Kidney epithelial cell (primary cell): Measurements from ENCODE around the gene ACOT12. TPM values are rescaled to one million over a fixed set of nuclear protein-coding genes. Genes with fewer than 3 reads are reported as not detected.

ENCODE experiments used
- DNase-seq: peaks from one replicate; pipeline ENCODE4 v3.0.0-alpha.2; 2010; ENCODE audit warnings: low read depth
- H3K27me3 ChIP-seq: 2 replicates; pipeline ENCODE4 v1.6.0; 2011; ENCODE audit warnings: low read length; ENCODE audit not compliant: control insufficient read depth, insufficient read depth
- H3K36me3 ChIP-seq: 2 replicates; pipeline ENCODE4 v1.5.1; 2011; ENCODE audit warnings: low read length; ENCODE audit not compliant: control insufficient read depth, insufficient read depth
- H3K4me3 ChIP-seq: 2 replicates; pipeline ENCODE4 v1.5.1; 2011; ENCODE audit warnings: low read depth, mild to moderate bottlenecking, control low read depth, low read length
- CTCF ChIP-seq: IDR thresholded peaks from 2 replicates; pipeline ENCODE4 v1.5.1; 2011; ENCODE audit warnings: mild to moderate bottlenecking, moderate library complexity, low read length, control low read depth, inconsistent platforms; ENCODE audit not compliant: insufficient read depth, poor library complexity, severe bottlenecking
- total RNA-seq: library from RNA; depleted of rRNA; stranded (reverse); fragments of >200 nt; gene quantifications from 2 replicates; pipeline ENCODE4 v1.2.3, GENCODE V29; 2015

Gene ACOT12
- total RNA-seq, 1 donor from 2014 or later: not detected

DNA sequence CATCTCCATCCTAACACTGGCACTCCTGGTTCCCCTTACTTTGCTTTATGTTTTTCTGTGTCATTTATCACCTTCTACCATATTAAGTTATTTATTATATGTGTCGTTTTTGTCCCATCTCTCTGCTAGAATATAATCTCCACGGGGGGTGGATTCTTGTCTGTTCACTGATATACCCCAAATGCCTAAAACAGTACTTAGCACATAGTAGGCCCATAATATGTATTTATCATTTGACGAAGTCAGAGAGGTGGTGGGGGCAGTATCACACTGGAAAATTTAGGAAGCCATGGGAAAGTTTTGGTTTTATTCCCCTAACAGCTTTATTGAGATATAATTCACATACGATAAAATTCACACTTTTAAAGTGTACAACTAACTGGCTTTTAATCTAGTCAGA, 78.1 kb downstream of the ACOT12 start:
- H3K27me3 ChIP-seq: no peaks in the 10 kb centered on the region

GRCh38 chr5:81315336-81315735, 78.6 kb downstream of the ACOT12 start:
- no peaks in the 10 kb centered on the region for H3K27me3 ChIP-seq
- H3K4me3 ChIP-seq: no peak overlapping the region
- peaks cover 2% of the 10 kb centered on the region for H3K36me3 ChIP-seq
- TF ChIP-seq CTCF: no peak
- no peak for DNase-seq

More for the DNA sequence above, 78.1 kb downstream of the ACOT12 start:
- no peak for DNase-seq
- Histone ChIP-seq H3K36me3 (peaks cover 2% of the 10 kb centered on the region), H3K4me3 (no peak overlapping the region)
- TF ChIP-seq CTCF: no peak

- Histone ChIP-seq H3K4me3 (no peak overlapping the region), H3K36me3 (peaks cover 2% of the 10 kb centered on the region), H3K27me3 (no peaks in the 10 kb centered on the region)
- DNase-seq: no peak
- TF ChIP-seq CTCF: no peak
These were observed 79.4 kb downstream of the ACOT12 start for GRCh38 chr5:81314581-81314980.

DNA sequence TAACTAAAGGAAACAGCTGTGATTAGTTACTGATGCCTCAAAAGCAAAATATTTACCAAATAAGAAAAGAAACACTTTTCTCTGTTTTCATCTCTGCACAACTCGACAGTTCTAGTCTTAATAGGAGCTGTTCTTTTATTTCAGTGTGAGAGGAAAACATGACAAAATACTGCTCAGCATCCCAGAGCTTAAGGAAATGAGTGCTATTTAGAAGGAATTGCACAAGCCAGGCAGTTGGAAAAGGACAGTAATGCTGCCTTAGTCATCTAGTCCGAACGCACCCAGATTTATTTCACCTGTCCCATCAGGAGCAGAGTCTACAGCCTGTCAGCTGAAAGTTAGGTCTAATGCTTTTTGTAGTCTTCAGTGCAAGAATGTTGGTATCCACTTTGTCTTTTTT, 80.2 kb downstream of the ACOT12 start:
- Histone ChIP-seq H3K36me3 (peaks cover 2% of the 10 kb centered on the region), H3K27me3 (no peaks in the 10 kb centered on the region), H3K4me3 (no peak overlapping the region)
- no peak for TF ChIP-seq CTCF
- DNase-seq: no peak

GRCh38 chr5:81313278-81313677, 80.7 kb downstream of the ACOT12 start:
- Histone ChIP-seq H3K36me3 (peaks cover 2% of the 10 kb centered on the region), H3K4me3 (no peak overlapping the region), H3K27me3 (no peaks in the 10 kb centered on the region)
- no peak for DNase-seq
- TF ChIP-seq CTCF: no peak

GRCh38 chr5:81310402-81311063, 83.4 kb downstream of the ACOT12 start:
- no peak for TF ChIP-seq CTCF
- no peaks in the 10 kb centered on the region for H3K27me3 ChIP-seq
- no peak for DNase-seq
- peaks cover 2% of the 10 kb centered on the region for H3K36me3 ChIP-seq
- no peak overlapping the region for H3K4me3 ChIP-seq
